Liver (tissue), 3 donors: ENCODE measurements around the gene CNOT11.
"Not testable (repeated sequence)": the region's sequence is repeated elsewhere in the genome, so short reads cannot be mapped to it uniquely, and the experiment has no call there.

Experiments used
- CTCF ChIP-seq: fragments of 150-350 bp; IDR thresholded peaks from 2 replicates; pipeline ENCODE4 v1.5.1; 2017; ENCODE audit warnings: improper control_type of control experiment, low read depth, low read length; ENCODE audit not compliant: missing input control
- GABPA ChIP-seq, 2 donors: IDR thresholded peaks in 1 of 2; conservative IDR thresholded peaks in 1 of 2; 2 replicates each; pipeline ENCODE4 v1.6.1; 2016; ENCODE audit warnings: antibody characterized with exemption in 2 of 2, mild to moderate bottlenecking in 1 of 2, moderate library complexity in 1 of 2
- REST ChIP-seq: IDR thresholded peaks from 2 replicates; pipeline ENCODE4 v1.6.1; 2016; ENCODE audit warnings: antibody characterized with exemption, mild to moderate bottlenecking
- SP1 ChIP-seq: IDR thresholded peaks from 2 replicates; pipeline ENCODE4 v1.6.1; 2018; ENCODE audit warnings: antibody characterized with exemption, mild to moderate bottlenecking
- TAF1 ChIP-seq: conservative IDR thresholded peaks from 2 replicates; pipeline ENCODE4 v1.6.1; 2016; ENCODE audit warnings: antibody characterized with exemption, mild to moderate bottlenecking
- YY1 ChIP-seq: IDR thresholded peaks from 2 replicates; pipeline ENCODE4 v1.6.1; 2016; ENCODE audit warnings: antibody characterized with exemption, mild to moderate bottlenecking
- TF ChIP-seq, protein P1 (sequence below): IDR thresholded peaks from 2 replicates; pipeline ENCODE4 v1.6.1; 2016; ENCODE audit warnings: antibody characterized with exemption
- donor health status: healthy.
- donor health status: healthy.

DNA sequence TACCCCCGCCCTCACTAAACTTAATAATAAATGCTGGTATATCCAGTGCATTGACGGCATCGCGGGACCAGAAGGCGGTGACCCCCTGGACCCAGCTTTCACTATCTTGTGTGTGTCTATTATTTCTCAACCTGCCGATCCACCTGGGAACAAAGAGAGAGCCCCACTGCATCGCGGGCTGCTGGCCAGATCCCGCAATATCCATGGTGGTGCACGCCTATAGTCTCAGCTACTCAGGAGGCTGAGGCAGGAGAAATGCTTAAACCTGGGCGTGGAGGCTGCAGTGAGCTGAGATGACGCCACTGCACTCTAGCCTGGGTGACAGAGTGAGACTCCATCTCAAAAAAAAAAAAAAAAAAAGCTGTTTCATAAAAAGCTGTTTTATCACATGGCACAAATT lies 7.8 kb upstream of the CNOT11 start:
- TF ChIP-seq CTCF; REST; YY1; GABPA (IDR thresholded peaks at IDR 0.05 in 1 of 2, conservative IDR thresholded peaks at IDR 0.05 in 1 of 2); TAF1; SP1: not testable (repeated sequence)
- TF ChIP-seq, protein P1, sequence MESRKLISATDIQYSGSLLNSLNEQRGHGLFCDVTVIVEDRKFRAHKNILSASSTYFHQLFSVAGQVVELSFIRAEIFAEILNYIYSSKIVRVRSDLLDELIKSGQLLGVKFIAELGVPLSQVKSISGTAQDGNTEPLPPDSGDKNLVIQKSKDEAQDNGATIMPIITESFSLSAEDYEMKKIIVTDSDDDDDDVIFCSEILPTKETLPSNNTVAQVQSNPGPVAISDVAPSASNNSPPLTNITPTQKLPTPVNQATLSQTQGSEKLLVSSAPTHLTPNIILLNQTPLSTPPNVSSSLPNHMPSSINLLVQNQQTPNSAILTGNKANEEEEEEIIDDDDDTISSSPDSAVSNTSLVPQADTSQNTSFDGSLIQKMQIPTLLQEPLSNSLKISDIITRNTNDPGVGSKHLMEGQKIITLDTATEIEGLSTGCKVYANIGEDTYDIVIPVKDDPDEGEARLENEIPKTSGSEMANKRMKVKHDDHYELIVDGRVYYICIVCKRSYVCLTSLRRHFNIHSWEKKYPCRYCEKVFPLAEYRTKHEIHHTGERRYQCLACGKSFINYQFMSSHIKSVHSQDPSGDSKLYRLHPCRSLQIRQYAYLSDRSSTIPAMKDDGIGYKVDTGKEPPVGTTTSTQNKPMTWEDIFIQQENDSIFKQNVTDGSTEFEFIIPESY = not testable (repeated sequence)
